Measurements from ENCODE around the gene PHLDB2.
A peak's percentile ranks its signal among the peaks of the same experiment; 100 is the strongest.

Gene PHLDB2

DNA sequence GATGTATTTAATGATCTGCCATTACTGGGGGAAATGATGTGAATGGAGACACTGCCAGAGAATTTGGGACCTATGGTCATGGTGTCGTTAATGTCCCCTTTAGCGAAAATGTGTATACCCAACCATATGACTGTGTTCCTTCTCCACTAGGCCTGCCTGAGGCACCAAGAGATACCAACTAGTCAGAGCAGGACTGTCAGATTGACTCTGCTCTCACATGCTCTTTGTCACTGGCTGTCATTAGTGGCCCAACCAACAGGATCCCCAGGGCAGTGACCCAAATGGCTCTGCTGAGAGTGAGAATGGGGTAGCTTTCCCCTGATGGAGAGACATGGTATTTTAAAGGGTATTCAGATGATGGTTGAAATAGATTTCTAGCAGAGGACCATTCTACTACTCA, 142.5 kb downstream of the PHLDB2 start:
- no peak for DNase-seq

DNA sequence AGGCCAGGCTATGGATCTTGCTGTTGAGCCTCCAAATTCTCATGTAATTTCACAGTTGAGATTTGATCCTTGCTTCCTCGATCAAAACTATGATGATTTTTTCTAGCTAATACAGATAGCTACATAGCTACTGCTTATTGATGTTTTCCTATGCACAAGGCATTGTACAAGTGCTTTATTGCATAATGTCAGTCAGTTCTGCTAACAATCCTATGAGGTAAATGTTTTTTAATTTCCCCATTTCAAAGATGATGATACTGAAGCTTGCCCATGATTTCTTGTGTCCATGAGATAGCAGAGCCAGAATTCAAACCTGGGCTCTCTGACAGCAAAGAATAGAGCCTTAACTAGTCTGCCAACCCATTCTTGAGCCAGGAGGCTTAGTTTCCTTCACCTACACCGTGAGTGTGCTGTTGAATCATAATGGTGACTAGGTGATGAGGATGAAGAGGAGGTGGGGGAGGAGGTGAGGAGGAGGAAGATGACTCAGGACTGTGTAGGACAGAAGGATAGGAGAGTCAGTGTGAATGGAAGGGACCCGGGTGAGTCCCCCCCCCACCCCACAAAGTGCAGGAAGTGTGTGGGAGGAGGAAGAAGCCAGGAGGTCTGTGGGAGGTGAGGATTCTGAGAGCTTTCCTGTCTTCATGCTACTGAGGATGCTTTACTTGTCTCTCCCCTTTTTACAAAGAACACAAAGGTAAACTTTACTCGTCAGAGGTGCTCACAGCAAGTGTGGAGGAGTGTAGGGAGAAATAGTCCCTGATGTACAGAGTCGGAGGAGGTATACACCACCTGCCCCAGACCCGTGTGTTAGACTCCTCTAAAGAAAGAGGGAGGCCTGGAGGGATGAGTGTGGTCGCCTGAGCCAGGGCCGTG, 143.3 kb downstream of the PHLDB2 start:
- DNase-seq: no peak

DNA sequence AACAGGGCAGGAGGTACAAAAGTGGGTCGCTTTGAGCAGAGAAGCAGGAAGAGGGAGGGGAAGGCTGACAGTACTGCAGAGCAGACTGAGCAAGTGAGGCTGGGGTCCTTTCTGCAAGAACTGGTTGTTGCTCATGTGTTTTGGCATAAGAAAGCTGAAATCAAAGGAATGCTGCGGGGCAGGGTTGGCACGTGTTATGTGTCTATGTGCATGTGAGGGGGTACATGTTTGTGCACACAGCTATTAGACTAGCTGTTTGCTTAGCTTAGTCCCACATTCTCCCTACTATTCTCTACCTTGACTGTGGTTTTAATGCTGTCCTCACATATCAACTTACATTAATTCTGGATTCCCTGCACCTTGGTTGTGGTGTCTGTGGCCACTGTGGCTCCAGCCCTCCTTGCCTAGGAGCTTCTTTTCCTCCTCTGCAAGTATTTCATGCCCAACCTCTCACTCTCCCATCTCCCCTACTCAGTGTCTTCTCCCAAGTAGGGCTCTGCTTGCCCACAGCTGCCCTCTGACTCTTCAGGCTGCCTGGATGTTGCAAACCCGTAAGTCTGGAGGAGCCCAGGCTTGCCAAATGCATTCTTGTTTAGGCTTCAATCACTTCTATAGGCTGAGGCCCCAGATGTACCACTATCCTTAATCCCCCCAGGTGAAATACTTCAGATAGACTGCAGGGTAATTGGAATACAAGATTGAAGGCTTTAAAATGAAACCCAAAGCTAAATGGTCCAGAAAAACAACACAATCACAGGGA, 144.4 kb downstream of the PHLDB2 start:
- no peak for DNase-seq

- no peak for DNase-seq
Measured at GRCh38 chr3:112004187-112004586, 145.1 kb downstream of the PHLDB2 start.

GRCh38 chr3:112004669-112005068, 145.6 kb downstream of the PHLDB2 start:
- no peak for DNase-seq

DNA sequence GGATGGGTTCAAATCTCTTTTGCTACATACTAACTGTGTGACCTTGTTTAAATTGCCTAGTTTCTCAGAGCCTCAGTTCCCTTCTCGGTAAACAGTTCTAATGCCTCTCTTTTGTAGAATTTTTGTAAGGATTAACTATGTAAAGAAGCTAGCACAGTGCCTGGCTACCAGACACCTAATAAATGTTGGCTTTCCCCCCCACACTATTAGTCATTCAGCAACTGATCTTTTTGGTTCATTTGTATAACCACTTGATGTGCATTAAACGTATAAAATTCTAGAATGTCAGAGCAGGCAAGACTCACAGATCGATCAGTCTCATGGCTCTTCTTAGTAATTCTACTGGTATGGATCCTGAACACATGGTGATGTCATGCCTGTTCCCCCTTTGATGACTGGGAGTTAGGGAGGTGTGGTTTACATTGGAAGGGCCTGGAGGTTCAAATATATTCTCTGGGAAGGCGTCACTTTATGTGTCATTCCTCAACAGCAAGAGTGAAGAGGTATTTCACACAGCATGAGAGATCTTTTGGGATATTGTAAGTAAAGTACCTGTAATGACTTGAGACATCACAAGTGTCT, 146.1 kb downstream of the PHLDB2 start:
- no peak for DNase-seq

- DNase-seq: no peak
Measured at GRCh38 chr3:112007633-112008032, 148.6 kb downstream of the PHLDB2 start.

GRCh38 chr3:112009670-112010069, 150.6 kb downstream of the PHLDB2 start:
- DNase-seq: no peak

DNA sequence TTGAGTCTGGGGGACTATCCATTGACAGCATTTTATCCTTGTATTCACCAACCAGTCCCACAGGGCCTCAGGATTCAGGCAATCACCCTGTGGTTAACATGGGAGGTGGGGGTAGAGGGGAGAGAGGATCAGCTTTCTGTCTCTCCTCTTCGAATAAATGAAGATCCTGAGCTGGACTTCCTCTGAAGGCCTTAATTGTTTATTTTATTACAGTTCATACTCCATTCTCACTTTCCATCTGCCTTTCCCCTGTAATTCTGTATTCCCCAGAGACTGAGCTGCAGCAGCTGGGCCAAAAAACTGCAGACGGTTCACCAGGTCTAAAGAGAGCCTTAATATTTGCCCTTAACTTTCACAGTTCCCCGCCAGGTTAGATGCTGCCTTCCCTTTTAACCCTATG, 151.6 kb downstream of the PHLDB2 start:
- DNase-seq: no peak

DNA sequence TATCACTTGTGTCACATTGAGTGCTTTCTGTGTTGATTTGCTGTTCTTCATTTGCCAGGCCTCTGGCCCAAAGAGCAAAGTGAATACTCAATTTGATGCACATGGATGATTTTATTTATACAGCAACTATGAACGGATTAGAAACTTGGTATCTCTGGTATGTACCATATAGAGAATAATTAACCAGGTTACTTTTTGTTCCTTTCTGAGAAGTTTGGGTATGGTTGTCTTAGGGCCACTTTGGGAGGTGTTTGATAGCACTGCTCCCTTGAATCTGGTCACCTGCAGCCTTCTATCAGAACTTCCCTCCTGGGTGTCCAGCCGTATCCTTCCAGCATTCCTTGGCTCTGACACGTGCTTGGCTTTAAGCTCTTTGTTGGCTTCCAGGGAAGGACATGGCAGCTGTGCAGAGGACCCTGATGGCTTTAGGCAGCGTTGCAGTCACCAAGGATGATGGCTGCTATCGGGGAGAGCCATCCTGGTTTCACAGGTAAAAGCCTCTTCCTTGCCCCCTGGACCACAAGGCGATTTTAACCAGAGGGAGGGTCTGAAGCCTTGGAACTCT, 152.4 kb downstream of the PHLDB2 start:
- no peak for DNase-seq

DNA sequence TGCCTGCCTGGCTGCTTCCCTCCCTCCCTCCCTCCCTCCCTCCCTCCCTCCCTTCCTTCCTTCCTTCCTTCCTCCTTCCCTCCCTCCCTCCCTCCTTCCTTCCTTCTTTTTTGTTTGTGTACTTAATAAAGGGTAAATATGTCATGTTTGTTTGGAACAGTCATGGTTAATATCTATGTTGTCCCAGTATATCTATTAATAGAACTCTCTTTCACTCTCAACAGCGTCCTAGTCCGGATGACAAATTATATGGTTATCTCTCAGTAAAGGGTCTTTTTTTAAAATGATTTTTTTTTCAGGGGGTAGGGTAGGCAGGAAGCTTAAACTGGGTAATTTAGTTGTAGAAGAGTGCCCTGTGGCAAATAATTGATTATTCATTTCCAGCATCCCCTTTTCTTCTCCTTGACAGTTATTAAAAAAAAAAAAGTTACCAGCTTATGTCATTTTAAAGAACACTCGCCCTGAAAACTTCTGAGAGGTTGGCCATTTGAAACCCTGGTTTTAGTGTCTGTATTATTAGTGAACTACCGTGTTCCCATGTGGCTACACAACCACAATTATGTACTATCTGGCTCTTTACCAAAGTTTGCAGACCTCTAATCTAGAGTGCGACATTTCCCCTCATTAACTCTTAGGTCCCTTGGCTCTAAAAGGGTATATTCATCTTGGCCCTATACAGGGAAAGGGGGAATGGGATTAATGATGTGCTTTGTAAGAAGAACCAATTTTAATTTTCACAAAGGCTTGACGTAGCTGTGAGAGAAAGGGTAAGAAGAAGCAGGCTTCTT, 153.3 kb downstream of the PHLDB2 start:
- no peak for DNase-seq

GRCh38 chr3:112013058-112013783, 154.2 kb downstream of the PHLDB2 start:
- peak; percentile 80 for DNase-seq

- DNase-seq: no peak
Measured at GRCh38 chr3:112013784-112014143, 154.7 kb downstream of the PHLDB2 start.

DNA sequence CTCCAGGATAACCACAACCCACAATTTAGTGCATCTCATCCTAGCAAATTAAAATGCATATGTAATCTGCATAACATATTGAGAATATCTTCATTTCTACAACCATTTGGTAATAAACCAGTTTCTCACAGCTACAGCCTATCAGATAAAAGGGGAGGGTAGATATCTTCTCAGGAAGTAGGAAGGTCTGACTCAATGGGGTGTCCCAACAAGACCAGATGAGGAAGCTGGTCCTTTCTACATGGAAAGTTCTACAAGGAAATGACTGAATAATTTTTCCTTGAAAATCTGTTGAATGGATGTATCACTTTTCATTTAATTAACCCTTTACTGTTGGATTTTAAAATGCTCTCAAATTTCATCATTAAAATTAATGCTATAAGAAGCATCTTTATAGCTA, 158.0 kb downstream of the PHLDB2 start:
- DNase-seq: no peak

- no peak for DNase-seq
Measured at GRCh38 chr3:112018712-112019111, 159.6 kb downstream of the PHLDB2 start.

GRCh38 chr3:112019716-112020115, 160.7 kb downstream of the PHLDB2 start:
- no peak for DNase-seq

- DNase-seq: peak; percentile 64
Measured at GRCh38 chr3:112020674-112021085, 161.6 kb downstream of the PHLDB2 start.
